Measurements from ENCODE around the gene MAD1L1.

The MAD1L1 gene

GRCh38 chr7:1917221-1918062 lies 315.3 kb downstream of the MAD1L1 start:
- no peak for FAIRE-seq

- no peak for FAIRE-seq
Observed at GRCh38 chr7:1916601-1916970, 316.2 kb downstream of the MAD1L1 start.

- no peak for FAIRE-seq
Observed at GRCh38 chr7:1915956-1916600, 316.7 kb downstream of the MAD1L1 start.

GRCh38 chr7:1915326-1915725 lies 317.4 kb downstream of the MAD1L1 start:
- no peak for FAIRE-seq

- no peak for FAIRE-seq
Observed at GRCh38 chr7:1914743-1915142, 318.0 kb downstream of the MAD1L1 start.

GRCh38 chr7:1914321-1914720 lies 318.4 kb downstream of the MAD1L1 start:
- FAIRE-seq, result no peak

GRCh38 chr7:1913466-1914282 lies 319.1 kb downstream of the MAD1L1 start:
- FAIRE-seq, result no peak

- no peak for FAIRE-seq
Observed at GRCh38 chr7:1912593-1913465, 319.9 kb downstream of the MAD1L1 start.

- FAIRE-seq, result no peak
Observed at GRCh38 chr7:1911571-1911970, 321.2 kb downstream of the MAD1L1 start.

- no peak for FAIRE-seq
Observed at GRCh38 chr7:1910827-1911226, 321.9 kb downstream of the MAD1L1 start.

- FAIRE-seq, result no peak
Observed at GRCh38 chr7:1910081-1910685, 322.6 kb downstream of the MAD1L1 start.

GRCh38 chr7:1909476-1909875 lies 323.3 kb downstream of the MAD1L1 start:
- FAIRE-seq, result no peak

GRCh38 chr7:1908823-1909420 lies 323.8 kb downstream of the MAD1L1 start:
- FAIRE-seq, result no peak

GRCh38 chr7:1907751-1908365 lies 324.9 kb downstream of the MAD1L1 start:
- no peak for FAIRE-seq

GRCh38 chr7:1906988-1907745 lies 325.6 kb downstream of the MAD1L1 start:
- no peak for FAIRE-seq

GRCh38 chr7:1906087-1906830 lies 326.5 kb downstream of the MAD1L1 start:
- FAIRE-seq, result no peak

GRCh38 chr7:1902231-1902855 lies 330.4 kb downstream of the MAD1L1 start:
- FAIRE-seq, result no peak

GRCh38 chr7:1901431-1902210 lies 331.1 kb downstream of the MAD1L1 start:
- FAIRE-seq, result no peak

All from G401.6 (cell line).